Measurements from ENCODE around the gene NCBP3.

Gene NCBP3

DNA sequence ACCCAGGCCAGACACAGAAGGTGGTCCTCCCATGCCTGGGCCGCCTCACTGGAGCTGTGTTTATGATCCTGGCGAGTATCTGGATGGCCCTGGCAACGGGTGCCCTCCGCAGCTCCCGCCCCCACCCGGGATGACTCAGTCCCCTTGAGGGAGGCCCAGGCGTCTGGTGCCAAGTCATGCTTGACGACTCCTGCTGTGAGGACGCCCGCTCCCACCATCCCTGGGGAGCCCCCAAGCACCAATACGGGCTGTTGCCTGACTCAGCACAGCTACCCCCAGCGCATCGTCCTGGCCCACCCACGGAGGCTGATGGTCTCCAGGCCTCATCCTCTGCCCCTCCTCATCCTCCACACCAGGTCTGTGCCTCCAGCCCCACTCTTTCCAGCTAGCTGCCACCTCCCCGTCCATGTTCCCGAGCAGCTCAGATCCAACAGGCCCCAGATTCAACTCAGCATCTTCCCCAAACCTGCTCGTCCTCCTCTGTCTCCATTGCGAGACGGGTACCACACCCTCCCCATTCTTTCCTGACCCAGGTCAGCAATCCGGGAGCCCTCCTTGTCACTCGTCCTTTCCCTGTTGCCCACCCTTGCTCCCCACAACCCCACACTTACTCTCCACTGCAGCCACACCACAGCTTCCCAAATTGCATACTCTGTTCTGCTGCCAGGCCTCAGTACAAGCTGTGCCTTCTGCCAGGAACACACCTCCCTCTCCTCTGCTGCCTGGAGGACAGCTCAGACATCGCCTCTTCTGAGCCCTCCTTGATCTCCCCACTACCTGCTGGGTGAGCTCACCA lies 44.2 kb upstream of the NCBP3 start (continued):
- TF ChIP-seq HOXC10 (CRISPR knock-in tag; IDR thresholded peaks at IDR 0.05) (no peak), ZNF341 (tag by site-specific recombination; IDR thresholded peaks at IDR 0.05; ENCODE audit: low read depth) (peak; percentile 96), CTCF (tag by site-specific recombination; IDR thresholded peaks at IDR 0.05) (no peak), GLIS2 (tag by site-specific recombination; IDR thresholded peaks at IDR 0.05) (peak; percentile 100), WT1 (tag by site-specific recombination; IDR thresholded peaks at IDR 0.05) (peak; percentile 99), ZNF707 (tag by site-specific recombination; IDR thresholded peaks at IDR 0.05) (peak; percentile 68; the same call in 1 of the 2 replicates), ZNF791 (tag by site-specific recombination; IDR thresholded peaks at IDR 0.05) (no peak), ZNF416 (tag by site-specific recombination; IDR thresholded peaks at IDR 0.05) (no peak; the same call in 1 of the 2 replicates), BCL6B (tag by site-specific recombination; IDR thresholded peaks at IDR 0.05) (no peak; the same call in 1 of the 2 replicates), ZNF169 (tag by site-specific recombination; IDR thresholded peaks at IDR 0.05) (no peak), BCL11A (tag by site-specific recombination; IDR thresholded peaks at IDR 0.05; ENCODE audit: low read depth) (peak; percentile 100), ZNF175 (tag by site-specific recombination; IDR thresholded peaks at IDR 0.05) (no peak), MEIS1 (CRISPR knock-in tag; IDR thresholded peaks at IDR 0.05; ENCODE audit: borderline replicate concordance) (no peak), ZFHX2 (tag by site-specific recombination; conservative IDR thresholded peaks at IDR 0.05) (peak; percentile 99), ZBTB8A (tag by site-specific recombination; IDR thresholded peaks at IDR 0.05) (peak; percentile 99), ZNF518A (tag by site-specific recombination; conservative IDR thresholded peaks at IDR 0.05; ENCODE audit: low read depth) (peak; percentile 44; the same call in 1 of the 2 replicates), ZNF704 (tag by site-specific recombination; IDR thresholded peaks at IDR 0.05) (no peak), ZNF121 (tag by site-specific recombination; IDR thresholded peaks at IDR 0.05) (peak; percentile 84), SP3 (tag by site-specific recombination; IDR thresholded peaks at IDR 0.05) (peak; percentile 86), ZNF585B (tag by site-specific recombination; IDR thresholded peaks at IDR 0.05) (no peak), ZNF266 (tag by site-specific recombination; IDR thresholded peaks at IDR 0.05; ENCODE audit: low read depth) (no peak; the same call in 1 of the 2 replicates), ZNF558 (tag by site-specific recombination; IDR thresholded peaks at IDR 0.05) (peak; percentile 87; the same call in 1 of the 2 replicates), ZEB2 (tag by site-specific recombination; IDR thresholded peaks at IDR 0.05) (peak; percentile 100), ZNF112 (tag by site-specific recombination; IDR thresholded peaks at IDR 0.05) (no peak), ZNF792 (tag by site-specific recombination; IDR thresholded peaks at IDR 0.05) (no peak), ZNF24 (tag by site-specific recombination; IDR thresholded peaks at IDR 0.05) (peak; percentile 100), REPIN1 (tag by site-specific recombination; IDR thresholded peaks at IDR 0.05; ENCODE audit: low read depth) (peak; percentile 46; the same call in 1 of the 2 replicates), ZNF146 (tag by site-specific recombination; IDR thresholded peaks at IDR 0.05) (peak; percentile 96), ZNF677 (tag by site-specific recombination; IDR thresholded peaks at IDR 0.05) (no peak)
- TF ChIP-seq, protein P1, sequence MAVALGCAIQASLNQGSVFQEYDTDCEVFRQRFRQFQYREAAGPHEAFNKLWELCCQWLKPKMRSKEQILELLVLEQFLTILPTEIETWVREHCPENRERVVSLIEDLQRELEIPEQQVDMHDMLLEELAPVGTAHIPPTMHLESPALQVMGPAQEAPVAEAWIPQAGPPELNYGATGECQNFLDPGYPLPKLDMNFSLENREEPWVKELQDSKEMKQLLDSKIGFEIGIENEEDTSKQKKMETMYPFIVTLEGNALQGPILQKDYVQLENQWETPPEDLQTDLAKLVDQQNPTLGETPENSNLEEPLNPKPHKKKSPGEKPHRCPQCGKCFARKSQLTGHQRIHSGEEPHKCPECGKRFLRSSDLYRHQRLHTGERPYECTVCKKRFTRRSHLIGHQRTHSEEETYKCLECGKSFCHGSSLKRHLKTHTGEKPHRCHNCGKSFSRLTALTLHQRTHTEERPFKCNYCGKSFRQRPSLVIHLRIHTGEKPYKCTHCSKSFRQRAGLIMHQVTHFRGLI (tag by site-specific recombination; IDR thresholded peaks at IDR 0.05), result peak; percentile 70

All from HEK293 (cell line).